GM18520 (cell line): Measurements from ENCODE around the gene CTNNA2.

Source experiments
- ATAC-seq: cut with Tn5 transposase; IDR thresholded peaks from one replicate; pipeline ENCODE4 v1.9.1; 2021; ENCODE audit not compliant: unreplicated experiment

Gene CTNNA2

GRCh38 chr2:79700651-79701050 is 187.8 kb downstream of the CTNNA2 start:
- no peak for ATAC-seq

- ATAC-seq = no peak
Measured at GRCh38 chr2:79702905-79703304, 190.1 kb downstream of the CTNNA2 start.

GRCh38 chr2:79711098-79711497 is 198.2 kb downstream of the CTNNA2 start:
- ATAC-seq = no peak

DNA sequence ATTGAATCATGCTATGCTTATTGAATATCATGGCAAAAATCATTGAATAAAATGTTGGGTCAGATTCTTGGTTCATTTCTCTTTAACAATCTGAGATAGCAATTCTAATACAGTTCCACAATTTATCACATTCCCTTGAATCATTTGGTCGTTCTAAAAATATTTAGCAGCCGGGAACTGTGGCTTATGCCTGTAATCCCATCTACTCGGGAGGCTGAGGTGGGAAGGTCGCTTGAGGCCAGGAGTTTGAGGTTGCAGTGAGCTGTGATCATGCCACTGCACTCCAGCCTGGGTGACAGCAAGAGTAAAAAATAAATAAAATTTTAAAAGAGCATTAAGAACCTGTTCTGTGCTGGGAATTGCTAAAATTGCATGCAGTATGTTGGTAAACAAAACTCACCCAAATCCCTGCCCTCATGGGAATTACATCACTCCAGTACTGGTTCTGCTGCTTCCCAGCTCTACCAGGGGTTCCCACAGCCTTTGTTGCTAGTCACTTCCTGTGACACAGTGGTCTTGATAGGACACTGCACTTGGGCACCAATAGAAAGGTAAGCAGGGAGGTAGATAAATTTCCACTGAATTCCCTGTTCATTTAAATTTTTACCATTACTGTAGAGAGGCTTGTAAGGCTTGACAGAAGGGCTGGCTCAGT is 200.4 kb downstream of the CTNNA2 start:
- no peak for ATAC-seq

DNA sequence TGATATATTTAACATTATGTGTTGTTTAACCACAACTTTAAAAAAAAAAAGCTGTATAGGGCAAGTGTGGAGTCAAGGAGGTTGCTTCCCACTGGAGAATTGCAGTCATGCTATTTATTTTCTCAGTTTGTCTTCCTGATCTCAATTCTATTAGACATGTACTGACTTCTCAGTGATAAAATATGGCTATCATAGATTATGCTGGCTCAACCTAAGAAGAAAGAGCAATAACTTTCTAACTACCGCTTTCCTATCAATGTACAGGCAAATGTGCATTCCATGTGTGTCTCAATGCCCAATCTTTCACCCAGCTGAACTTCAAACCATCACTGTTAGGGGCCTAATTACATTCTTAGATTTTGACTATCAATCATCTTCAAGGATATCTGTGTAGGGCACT is 201.4 kb downstream of the CTNNA2 start:
- ATAC-seq = no peak

DNA sequence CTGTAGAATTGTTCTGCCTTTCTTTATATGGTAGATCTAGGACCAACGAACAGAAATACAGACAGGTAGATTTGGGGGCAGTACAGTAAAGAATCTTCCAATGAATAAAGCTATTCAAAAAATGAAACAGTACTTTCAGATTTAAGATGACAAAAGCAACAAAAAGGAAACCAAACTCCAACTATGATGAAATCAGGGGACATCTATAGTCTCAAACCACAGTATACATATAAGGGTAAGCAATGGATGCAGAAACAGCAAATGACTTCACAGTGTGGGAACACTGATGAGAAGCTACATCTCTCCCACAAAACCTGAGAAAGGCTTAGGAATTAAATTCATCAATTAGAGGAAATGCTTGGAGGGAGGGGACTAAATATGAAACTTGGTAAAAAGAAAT is 202.5 kb downstream of the CTNNA2 start:
- ATAC-seq = no peak

GRCh38 chr2:79716266-79716665 is 203.4 kb downstream of the CTNNA2 start:
- no peak for ATAC-seq

GRCh38 chr2:79717364-79718007 is 204.6 kb downstream of the CTNNA2 start:
- no peak for ATAC-seq

- no peak for ATAC-seq
Measured at GRCh38 chr2:79721061-79721460, 208.2 kb downstream of the CTNNA2 start.

- no peak for ATAC-seq
Measured at GRCh38 chr2:79721966-79722365, 209.1 kb downstream of the CTNNA2 start.

DNA sequence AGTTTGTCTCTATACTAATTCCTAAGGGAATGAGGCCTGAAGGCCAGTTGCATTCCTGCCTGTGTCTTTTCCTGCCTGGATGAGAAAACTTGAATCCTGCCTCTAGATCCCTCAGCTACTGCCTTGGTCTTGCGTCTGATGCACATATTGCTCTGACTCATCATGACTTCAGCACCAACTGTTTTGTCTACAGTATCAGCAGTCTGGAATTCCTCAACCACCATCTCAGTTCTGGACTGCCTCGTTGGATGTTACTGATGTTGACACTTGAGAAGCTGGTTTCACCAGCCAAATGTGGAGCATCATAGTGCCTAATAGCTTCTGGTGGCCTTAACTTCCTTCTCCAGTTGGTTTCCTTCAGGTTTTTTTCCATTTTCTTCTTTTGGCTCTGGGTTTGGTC is 211.0 kb downstream of the CTNNA2 start:
- ATAC-seq = no peak

DNA sequence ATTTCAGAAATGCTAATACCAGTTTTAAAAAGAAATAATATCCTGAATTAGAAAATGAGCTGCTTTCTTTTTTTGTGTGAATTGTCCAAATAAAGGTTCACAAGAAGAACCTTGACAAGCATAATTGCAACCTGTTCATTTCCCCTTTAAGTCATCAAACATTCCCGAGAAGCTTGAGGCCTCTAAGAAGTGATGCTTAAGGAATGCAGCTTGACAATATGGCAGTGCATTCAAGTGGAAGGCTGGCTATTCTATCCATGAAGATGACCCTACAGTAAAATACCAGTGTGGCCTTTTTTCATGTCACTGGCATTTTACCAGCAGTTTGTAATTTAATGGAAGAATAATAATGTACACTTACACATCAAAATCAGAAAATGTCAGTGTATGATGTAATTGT is 216.7 kb downstream of the CTNNA2 start:
- ATAC-seq = no peak

DNA sequence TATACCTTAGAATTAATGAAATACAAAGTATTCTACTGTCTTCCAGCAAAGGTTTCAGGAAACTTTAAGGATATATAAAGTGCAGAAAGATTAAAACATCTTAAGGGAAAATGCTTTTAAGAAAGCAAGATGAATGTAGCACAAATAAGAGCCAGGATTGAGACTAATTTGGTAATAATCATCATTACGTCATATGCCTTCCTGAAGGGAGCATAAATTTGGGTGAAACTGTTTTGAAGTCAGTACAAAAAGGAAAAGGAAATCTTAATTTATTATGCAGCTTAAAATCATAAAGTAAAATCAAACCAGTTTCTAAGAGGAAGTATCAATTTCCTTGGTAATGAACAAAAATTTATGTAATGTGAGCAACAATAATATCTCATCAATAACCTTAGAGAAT is 221.7 kb downstream of the CTNNA2 start:
- ATAC-seq = no peak

DNA sequence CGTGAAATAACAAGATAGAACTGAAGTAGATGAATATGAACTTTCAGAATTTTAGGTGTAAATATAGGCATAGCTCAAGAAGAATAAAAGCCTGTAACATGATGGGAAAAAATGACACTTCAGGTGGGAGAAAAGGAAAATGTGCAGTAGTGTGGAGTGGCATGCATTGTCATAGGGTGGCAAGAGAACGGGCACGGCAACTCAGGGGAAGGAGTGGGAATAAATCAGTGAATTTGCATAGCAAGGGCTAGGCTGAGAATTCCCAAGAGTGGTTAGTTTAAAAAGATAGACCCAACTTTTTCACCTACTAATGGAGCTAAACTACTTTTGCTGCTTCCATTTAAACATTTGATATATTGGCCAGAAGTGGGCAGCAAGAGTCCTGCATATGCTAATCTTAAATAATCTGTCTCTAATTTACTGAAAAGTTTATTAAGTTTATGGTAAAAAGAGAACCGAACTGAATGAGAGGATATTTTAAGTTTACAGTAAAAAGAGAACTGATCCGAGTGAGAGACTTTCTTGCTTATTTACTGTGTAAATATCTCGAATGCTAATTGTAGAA is 228.1 kb downstream of the CTNNA2 start:
- no peak for ATAC-seq

DNA sequence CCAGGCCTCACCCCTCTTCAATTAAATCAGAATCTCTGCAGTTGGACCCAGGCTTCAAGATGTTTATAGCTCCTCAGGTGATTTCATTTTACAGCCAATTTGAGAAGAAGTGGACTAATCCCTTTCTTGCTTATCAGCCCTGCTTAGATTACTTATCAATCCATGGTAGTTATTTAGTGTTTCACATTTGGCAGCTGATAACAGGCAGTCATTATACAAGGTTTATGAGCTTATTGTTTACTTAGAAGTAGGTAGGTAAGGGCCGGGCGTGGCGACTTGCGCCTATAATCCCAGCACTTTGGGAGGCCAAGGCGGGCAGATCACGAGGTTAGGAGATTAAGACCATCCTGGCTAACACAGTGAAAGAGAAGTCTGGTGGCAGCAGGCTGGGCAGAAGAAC is 237.5 kb downstream of the CTNNA2 start:
- ATAC-seq = no peak

DNA sequence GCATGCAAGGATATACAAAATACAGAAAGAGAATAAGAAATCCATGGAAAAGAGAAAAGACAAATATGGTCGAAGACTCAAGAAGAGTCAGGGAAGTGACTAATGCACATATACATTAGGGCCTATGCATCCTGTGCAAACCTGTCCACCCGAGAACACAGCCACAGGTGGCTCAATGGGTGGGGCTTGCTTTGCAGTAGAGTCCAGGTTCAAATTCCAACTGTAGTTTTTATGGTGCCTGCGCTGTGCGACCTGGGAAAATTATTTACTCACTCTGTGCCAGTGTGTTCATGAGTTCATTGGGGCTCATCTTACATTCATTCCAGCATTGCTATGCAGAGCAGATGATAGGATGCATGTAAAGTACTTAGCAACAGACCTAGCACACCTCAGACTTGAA is 244.7 kb downstream of the CTNNA2 start:
- no peak for ATAC-seq

- ATAC-seq = no peak
Measured at GRCh38 chr2:79758042-79758441, 245.2 kb downstream of the CTNNA2 start.

GRCh38 chr2:79758749-79759282 is 246.0 kb downstream of the CTNNA2 start:
- no peak for ATAC-seq

GRCh38 chr2:79770926-79771325 is 258.1 kb downstream of the CTNNA2 start:
- no peak for ATAC-seq

DNA sequence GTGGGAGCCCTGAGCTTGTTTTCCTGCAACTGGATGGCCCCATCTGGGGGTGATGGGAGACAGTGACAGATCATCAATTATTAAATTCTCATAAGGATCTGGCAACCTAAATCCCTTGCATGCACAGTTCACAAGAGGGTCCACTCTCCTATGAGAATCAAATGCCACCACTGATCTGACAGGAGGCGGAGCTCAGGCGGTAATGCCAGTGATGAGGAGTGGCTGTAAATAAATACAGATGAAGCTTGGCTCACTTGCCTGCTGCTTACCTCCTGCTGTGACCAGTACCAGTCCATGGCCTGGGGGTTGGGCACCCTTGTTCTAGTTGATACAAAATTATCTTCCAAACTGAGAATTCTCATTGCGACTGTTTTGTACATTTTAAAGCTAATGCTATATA is 258.6 kb downstream of the CTNNA2 start:
- ATAC-seq = no peak

- ATAC-seq = no peak
Measured at GRCh38 chr2:79774016-79774415, 261.2 kb downstream of the CTNNA2 start.

- no peak for ATAC-seq
Measured at GRCh38 chr2:79776461-79776860, 263.6 kb downstream of the CTNNA2 start.
